ENCODE results near the gene PFKFB2.

The PFKFB2 gene

DNA sequence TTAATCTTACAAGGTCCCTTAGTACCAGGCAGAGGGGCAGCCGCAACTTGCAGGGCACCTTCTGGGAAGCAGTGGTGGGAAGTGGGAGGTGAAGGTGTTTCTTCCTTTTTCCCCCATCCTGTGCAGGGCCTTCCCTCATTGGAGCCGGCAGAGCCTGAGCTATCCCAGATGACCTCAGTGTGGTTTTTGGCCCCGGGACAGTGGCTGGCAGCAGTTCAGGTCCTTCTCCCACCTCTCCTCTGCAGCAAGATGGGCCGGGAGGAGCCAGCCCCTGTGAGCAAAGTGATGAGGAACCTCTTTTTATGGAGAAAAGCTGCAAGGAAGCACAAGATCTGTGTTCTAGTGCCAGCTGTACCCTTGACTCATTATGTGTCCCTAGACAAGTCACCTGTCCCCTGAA lies 6.8 kb downstream of the PFKFB2 start:
- ChIA-PET CTCF (interaction anchor here (0.6 to 1.6 kb wide), 7 partner anchors 10 to 440 kb away, joined by 3 to 6 read pairs (median 4); no protein-coding TSS in a partner anchor), POLR2A (interaction anchor here (0.6 kb wide), 2 partner anchors 17 to 802 kb away, joined by 3 to 4 read pairs; no protein-coding TSS in a partner anchor)

DNA sequence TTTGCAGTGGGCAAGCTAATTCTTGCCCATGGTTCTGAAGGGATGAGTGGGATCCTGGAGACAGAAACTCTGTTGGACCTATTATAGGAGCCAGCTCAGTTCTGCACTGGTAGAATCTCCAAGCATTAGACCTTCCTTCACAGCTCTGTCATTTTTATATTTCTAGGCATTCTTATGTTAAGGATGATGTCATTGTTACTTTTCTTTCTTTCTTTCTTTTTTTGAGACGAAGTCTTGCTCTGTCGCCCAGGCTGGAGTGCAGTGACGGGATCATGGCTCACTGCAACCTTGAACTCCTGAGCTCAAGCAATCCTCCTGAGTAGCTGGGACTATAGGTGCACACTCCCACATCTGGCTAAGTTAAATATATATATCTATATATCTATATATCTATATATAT lies 7.5 kb downstream of the PFKFB2 start:
- POLR2A ChIA-PET = interaction anchor here (0.6 kb wide), 2 partner anchors 17 to 801 kb away, joined by 3 to 4 read pairs; no protein-coding TSS in a partner anchor
- H3K27ac ChIP-seq (ENCODE audit: extremely low read depth, low read depth, low read length) = no peak overlapping the region
- CTCF ChIA-PET = interaction anchor here (0.6 to 1.6 kb wide), 7 partner anchors 9 to 302 kb away, joined by 3 to 6 read pairs (median 4); no protein-coding TSS in a partner anchor
- H3K4me1 ChIP-seq (ENCODE audit: control insufficient read depth, insufficient read depth, low read length) = no peaks in the 10 kb centered on the region
- H3K9me3 ChIP-seq (ENCODE audit: control insufficient read depth, insufficient read depth, low read depth, low read length) = no peaks in the 10 kb centered on the region
- H3K4me3 ChIP-seq (ENCODE audit: low read depth, low read length) = no peak overlapping the region
- peaks cover 0 to 37% of the 10 kb centered on the region in 2 experiments; a peak in 1 of 3 replicates for H3K36me3 ChIP-seq (ENCODE audit: control insufficient read depth in 2 of 2, insufficient read depth in 1 of 2, low read length in 2 of 2)
- TF ChIP-seq, protein P1, sequence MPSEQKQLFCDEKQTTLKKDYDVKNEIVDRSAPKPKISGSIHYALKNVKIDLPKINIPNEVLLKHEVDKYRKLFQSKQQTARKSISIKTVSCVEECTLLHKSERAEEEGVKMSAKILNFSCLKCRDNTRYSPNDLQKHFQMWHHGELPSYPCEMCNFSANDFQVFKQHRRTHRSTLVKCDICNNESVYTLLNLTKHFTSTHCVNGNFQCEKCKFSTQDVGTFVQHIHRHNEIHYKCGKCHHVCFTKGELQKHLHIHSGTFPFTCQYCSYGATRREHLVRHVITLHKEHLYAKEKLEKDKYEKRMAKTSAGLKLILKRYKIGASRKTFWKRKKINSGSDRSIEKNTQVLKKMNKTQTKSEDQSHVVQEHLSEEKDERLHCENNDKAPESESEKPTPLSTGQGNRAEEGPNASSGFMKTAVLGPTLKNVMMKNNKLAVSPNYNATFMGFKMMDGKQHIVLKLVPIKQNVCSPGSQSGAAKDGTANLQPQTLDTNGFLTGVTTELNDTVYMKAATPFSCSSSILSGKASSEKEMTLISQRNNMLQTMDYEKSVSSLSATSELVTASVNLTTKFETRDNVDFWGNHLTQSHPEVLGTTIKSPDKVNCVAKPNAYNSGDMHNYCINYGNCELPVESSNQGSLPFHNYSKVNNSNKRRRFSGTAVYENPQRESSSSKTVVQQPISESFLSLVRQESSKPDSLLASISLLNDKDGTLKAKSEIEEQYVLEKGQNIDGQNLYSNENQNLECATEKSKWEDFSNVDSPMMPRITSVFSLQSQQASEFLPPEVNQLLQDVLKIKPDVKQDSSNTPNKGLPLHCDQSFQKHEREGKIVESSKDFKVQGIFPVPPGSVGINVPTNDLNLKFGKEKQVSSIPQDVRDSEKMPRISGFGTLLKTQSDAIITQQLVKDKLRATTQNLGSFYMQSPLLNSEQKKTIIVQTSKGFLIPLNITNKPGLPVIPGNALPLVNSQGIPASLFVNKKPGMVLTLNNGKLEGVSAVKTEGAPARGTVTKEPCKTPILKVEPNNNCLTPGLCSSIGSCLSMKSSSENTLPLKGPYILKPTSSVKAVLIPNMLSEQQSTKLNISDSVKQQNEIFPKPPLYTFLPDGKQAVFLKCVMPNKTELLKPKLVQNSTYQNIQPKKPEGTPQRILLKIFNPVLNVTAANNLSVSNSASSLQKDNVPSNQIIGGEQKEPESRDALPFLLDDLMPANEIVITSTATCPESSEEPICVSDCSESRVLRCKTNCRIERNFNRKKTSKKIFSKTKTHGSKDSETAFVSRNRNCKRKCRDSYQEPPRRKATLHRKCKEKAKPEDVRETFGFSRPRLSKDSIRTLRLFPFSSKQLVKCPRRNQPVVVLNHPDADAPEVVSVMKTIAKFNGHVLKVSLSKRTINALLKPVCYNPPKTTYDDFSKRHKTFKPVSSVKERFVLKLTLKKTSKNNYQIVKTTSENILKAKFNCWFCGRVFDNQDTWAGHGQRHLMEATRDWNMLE (tag by site-specific recombination; conservative IDR thresholded peaks at IDR 0.05; ENCODE audit: low read depth) = no peak
- TF ChIP-seq, protein P2, sequence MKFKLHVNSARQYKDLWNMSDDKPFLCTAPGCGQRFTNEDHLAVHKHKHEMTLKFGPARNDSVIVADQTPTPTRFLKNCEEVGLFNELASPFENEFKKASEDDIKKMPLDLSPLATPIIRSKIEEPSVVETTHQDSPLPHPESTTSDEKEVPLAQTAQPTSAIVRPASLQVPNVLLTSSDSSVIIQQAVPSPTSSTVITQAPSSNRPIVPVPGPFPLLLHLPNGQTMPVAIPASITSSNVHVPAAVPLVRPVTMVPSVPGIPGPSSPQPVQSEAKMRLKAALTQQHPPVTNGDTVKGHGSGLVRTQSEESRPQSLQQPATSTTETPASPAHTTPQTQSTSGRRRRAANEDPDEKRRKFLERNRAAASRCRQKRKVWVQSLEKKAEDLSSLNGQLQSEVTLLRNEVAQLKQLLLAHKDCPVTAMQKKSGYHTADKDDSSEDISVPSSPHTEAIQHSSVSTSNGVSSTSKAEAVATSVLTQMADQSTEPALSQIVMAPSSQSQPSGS (tag by site-specific recombination; IDR thresholded peaks at IDR 0.05; ENCODE audit: low read depth) = peak; percentile 88

More for the DNA sequence above, 6.8 kb downstream of the PFKFB2 start:
- no peak for TF ChIP-seq ZNF426 (tag by site-specific recombination; IDR thresholded peaks at IDR 0.05)
- no peak for TF ChIP-seq SP3 (tag by site-specific recombination; IDR thresholded peaks at IDR 0.05)
- TF ChIP-seq ZBTB17 (tag by site-specific recombination; IDR thresholded peaks at IDR 0.05) = no peak
- TF ChIP-seq ZNF221 (tag by site-specific recombination; IDR thresholded peaks at IDR 0.05; ENCODE audit: borderline replicate concordance) = no peak
- no peak for TF ChIP-seq ZNF624 (tag by site-specific recombination; IDR thresholded peaks at IDR 0.05)
- TF ChIP-seq ZNF560 (tag by site-specific recombination; IDR thresholded peaks at IDR 0.05; ENCODE audit: borderline replicate concordance) = no peak
- no peak for TF ChIP-seq ZNF48 (tag by site-specific recombination; IDR thresholded peaks at IDR 0.05)
- TF ChIP-seq ZXDB (tag by site-specific recombination; IDR thresholded peaks at IDR 0.05) = no peak
- TF ChIP-seq ZNF530 (tag by site-specific recombination; IDR thresholded peaks at IDR 0.05; ENCODE audit: low read depth) = no peak
- no peak for TF ChIP-seq GLIS1 (tag by site-specific recombination; IDR thresholded peaks at IDR 0.05)
- TF ChIP-seq ZBTB8A (tag by site-specific recombination; IDR thresholded peaks at IDR 0.05) = no peak
- no peak for TF ChIP-seq KLF8 (tag by site-specific recombination; IDR thresholded peaks at IDR 0.05)
- TF ChIP-seq ZNF501 (tag by site-specific recombination; IDR thresholded peaks at IDR 0.05) = no peak
- TF ChIP-seq, protein P3, sequence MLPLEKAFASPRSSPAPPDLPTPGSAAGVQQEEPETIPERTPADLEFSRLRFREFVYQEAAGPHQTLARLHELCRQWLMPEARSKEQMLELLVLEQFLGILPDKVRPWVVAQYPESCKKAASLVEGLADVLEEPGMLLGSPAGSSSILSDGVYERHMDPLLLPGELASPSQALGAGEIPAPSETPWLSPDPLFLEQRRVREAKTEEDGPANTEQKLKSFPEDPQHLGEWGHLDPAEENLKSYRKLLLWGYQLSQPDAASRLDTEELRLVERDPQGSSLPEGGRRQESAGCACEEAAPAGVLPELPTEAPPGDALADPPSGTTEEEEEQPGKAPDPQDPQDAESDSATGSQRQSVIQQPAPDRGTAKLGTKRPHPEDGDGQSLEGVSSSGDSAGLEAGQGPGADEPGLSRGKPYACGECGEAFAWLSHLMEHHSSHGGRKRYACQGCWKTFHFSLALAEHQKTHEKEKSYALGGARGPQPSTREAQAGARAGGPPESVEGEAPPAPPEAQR (tag by site-specific recombination; IDR thresholded peaks at IDR 0.05) = no peak
- H3K36me3 ChIP-seq (ENCODE audit: control insufficient read depth in 2 of 2, insufficient read depth in 1 of 2, low read length in 2 of 2) = peaks cover 0 to 33% of the 10 kb centered on the region in 2 experiments; a peak in 1 of 3 replicates
- no peaks in the 10 kb centered on the region for H3K9me3 ChIP-seq (ENCODE audit: control insufficient read depth, insufficient read depth, low read depth, low read length)
- no peak overlapping the region for H3K27ac ChIP-seq (ENCODE audit: extremely low read depth, low read depth, low read length)
- H3K4me3 ChIP-seq (ENCODE audit: low read depth, low read length) = no peak overlapping the region
- H3K4me1 ChIP-seq (ENCODE audit: control insufficient read depth, insufficient read depth, low read length) = no peaks in the 10 kb centered on the region

Measured in HEK293 (cell line).